HEK293 (cell line): ENCODE measurements around the gene SETD5.

Experiments
- CTCF ChIA-PET: fragments of 350-600 bp; formaldehyde crosslinking; extraction: SDS; loops from one replicate; lab custom pipeline; 2021; ENCODE audit warnings: antibody characterized with exemption; lab: Yijun Ruan, JAX
- POLR2A ChIA-PET: fragments of 300-600 bp; formaldehyde crosslinking; extraction: SDS; loops from one replicate; lab custom pipeline; 2020; ENCODE audit warnings: antibody characterized with exemption, inconsistent platforms; lab: Yijun Ruan, JAX
- H3K27ac ChIP-seq: fragments of 200-500 bp; sonication (Bioruptor generic); 2 replicates; pipeline ENCODE4 v1.5.1; 2014; ENCODE audit warnings: low read depth, low read length, control low read depth, inconsistent platforms; ENCODE audit errors: extremely low read depth
- H3K36me3 ChIP-seq, 2 experiments: fragments of 200-500 bp in 1 of 2; sonication (Bioruptor generic) in 1 of 2; 1 replicate in 1 of 2; 2 replicates in 1 of 2; pipeline ENCODE4 v1.5.1; 2014 to 2017; ENCODE audit warnings: inconsistent platforms in 2 of 2, low read length in 2 of 2; ENCODE audit not compliant: control insufficient read depth in 2 of 2, insufficient read depth in 1 of 2
- H3K4me1 ChIP-seq: fragments of 200-500 bp; sonication (Bioruptor generic); 2 replicates; pipeline ENCODE4 v1.5.1; 2014; ENCODE audit warnings: mild to moderate bottlenecking, low read length, inconsistent platforms; ENCODE audit not compliant: control insufficient read depth, insufficient read depth
- H3K4me3 ChIP-seq: 2 replicates; pipeline ENCODE4 v1.5.1; 2011; ENCODE audit warnings: low read depth, mild to moderate bottlenecking, control low read depth, low read length, moderate library complexity
- H3K9me3 ChIP-seq: fragments of 200-500 bp; sonication (Bioruptor generic); 2 replicates; pipeline ENCODE4 v1.5.1; 2014; ENCODE audit warnings: low read depth, low read length, inconsistent platforms; ENCODE audit not compliant: control insufficient read depth, insufficient read depth
- IKZF3 ChIP-seq: fragments of 450-650 bp; IDR thresholded peaks from 2 replicates; pipeline ENCODE4 v1.5.0; 2018; ENCODE audit warnings: missing biosample characterization, mild to moderate bottlenecking, missing genetic modification characterization, moderate library complexity
- KLF1 ChIP-seq: fragments of 450-650 bp; formaldehyde crosslinking; IDR thresholded peaks from 2 replicates; pipeline ENCODE4 v1.5.1; 2016; ENCODE audit warnings: missing biosample characterization, missing genetic modification characterization
- SALL2 ChIP-seq: fragments of 450-650 bp; formaldehyde crosslinking; IDR thresholded peaks from 2 replicates; pipeline ENCODE4 v1.5.0; 2017; ENCODE audit warnings: missing biosample characterization, mild to moderate bottlenecking, missing genetic modification characterization, borderline replicate concordance
- TCF7L2 ChIP-seq: IDR thresholded peaks from 2 replicates; pipeline ENCODE4 v1.6.1; 2011; ENCODE audit warnings: low read depth, mild to moderate bottlenecking, inconsistent platforms, low read length, moderate library complexity, borderline replicate concordance
- ZBTB8A ChIP-seq: fragments of 450-650 bp; formaldehyde crosslinking; IDR thresholded peaks from 2 replicates; pipeline ENCODE4 v1.5.1; 2016; ENCODE audit warnings: missing biosample characterization, missing genetic modification characterization
- ZNF112 ChIP-seq: fragments of 450-650 bp; formaldehyde crosslinking; IDR thresholded peaks from 2 replicates; pipeline ENCODE4 v1.5.0; 2017; ENCODE audit warnings: missing biosample characterization, missing genetic modification characterization
- ZNF133 ChIP-seq: fragments of 450-650 bp; formaldehyde crosslinking; IDR thresholded peaks from 2 replicates; pipeline ENCODE4 v1.5.1; 2016; ENCODE audit warnings: missing biosample characterization, missing genetic modification characterization
- ZNF155 ChIP-seq: fragments of 450-650 bp; formaldehyde crosslinking; IDR thresholded peaks from 2 replicates; pipeline ENCODE4 v1.5.1; 2016; ENCODE audit warnings: missing biosample characterization, missing genetic modification characterization
- ZNF184 ChIP-seq: fragments of 450-650 bp; IDR thresholded peaks from 2 replicates; pipeline ENCODE4 v1.5.1; 2018; ENCODE audit warnings: missing biosample characterization, mild to moderate bottlenecking, missing genetic modification characterization
- ZNF239 ChIP-seq: fragments of 450-650 bp; formaldehyde crosslinking; IDR thresholded peaks from 2 replicates; pipeline ENCODE4 v1.5.1; 2016; ENCODE audit warnings: missing biosample characterization, missing genetic modification characterization
- ZNF266 ChIP-seq: fragments of 450-650 bp; formaldehyde crosslinking; IDR thresholded peaks from 2 replicates; pipeline ENCODE4 v1.5.1; 2016; ENCODE audit warnings: missing biosample characterization, missing genetic modification characterization, low read depth
- ZNF366 ChIP-seq: fragments of 450-650 bp; formaldehyde crosslinking; conservative IDR thresholded peaks from 2 replicates; pipeline ENCODE4 v1.5.1; 2016; ENCODE audit warnings: missing biosample characterization, missing genetic modification characterization
- ZNF391 ChIP-seq: fragments of 450-650 bp; formaldehyde crosslinking; IDR thresholded peaks from 2 replicates; pipeline ENCODE4 v1.5.1; 2016; ENCODE audit warnings: low read depth, missing biosample characterization, missing genetic modification characterization, borderline replicate concordance
- ZNF514 ChIP-seq: fragments of 450-650 bp; formaldehyde crosslinking; IDR thresholded peaks from 2 replicates; pipeline ENCODE4 v1.5.1; 2016; ENCODE audit warnings: missing biosample characterization, missing genetic modification characterization
- ZNF670 ChIP-seq: fragments of 450-650 bp; formaldehyde crosslinking; IDR thresholded peaks from 2 replicates; pipeline ENCODE4 v1.5.1; 2016; ENCODE audit warnings: missing biosample characterization, missing genetic modification characterization, low read depth
- ZNF707 ChIP-seq: fragments of 450-650 bp; formaldehyde crosslinking; IDR thresholded peaks from 2 replicates; pipeline ENCODE4 v1.5.1; 2016; ENCODE audit warnings: missing biosample characterization, missing genetic modification characterization
- ZSCAN16 ChIP-seq: fragments of 450-650 bp; formaldehyde crosslinking; IDR thresholded peaks from 2 replicates; pipeline ENCODE4 v1.5.1; 2016; ENCODE audit warnings: missing biosample characterization, missing genetic modification characterization
- TF ChIP-seq, protein P1 (sequence below): fragments of 450-650 bp; formaldehyde crosslinking; IDR thresholded peaks from 2 replicates; pipeline ENCODE4 v1.5.1; 2016; ENCODE audit warnings: missing biosample characterization, missing genetic modification characterization, borderline replicate concordance
- TF ChIP-seq, protein P2 (sequence below): fragments of 450-650 bp; formaldehyde crosslinking; IDR thresholded peaks from 2 replicates; pipeline ENCODE4 v1.5.1; 2016; ENCODE audit warnings: missing biosample characterization, missing genetic modification characterization
- TF ChIP-seq, protein P3 (sequence below): fragments of 450-650 bp; formaldehyde crosslinking; IDR thresholded peaks from 2 replicates; pipeline ENCODE4 v1.5.1; 2017; ENCODE audit warnings: missing biosample characterization, missing genetic modification characterization

The SETD5 gene

DNA sequence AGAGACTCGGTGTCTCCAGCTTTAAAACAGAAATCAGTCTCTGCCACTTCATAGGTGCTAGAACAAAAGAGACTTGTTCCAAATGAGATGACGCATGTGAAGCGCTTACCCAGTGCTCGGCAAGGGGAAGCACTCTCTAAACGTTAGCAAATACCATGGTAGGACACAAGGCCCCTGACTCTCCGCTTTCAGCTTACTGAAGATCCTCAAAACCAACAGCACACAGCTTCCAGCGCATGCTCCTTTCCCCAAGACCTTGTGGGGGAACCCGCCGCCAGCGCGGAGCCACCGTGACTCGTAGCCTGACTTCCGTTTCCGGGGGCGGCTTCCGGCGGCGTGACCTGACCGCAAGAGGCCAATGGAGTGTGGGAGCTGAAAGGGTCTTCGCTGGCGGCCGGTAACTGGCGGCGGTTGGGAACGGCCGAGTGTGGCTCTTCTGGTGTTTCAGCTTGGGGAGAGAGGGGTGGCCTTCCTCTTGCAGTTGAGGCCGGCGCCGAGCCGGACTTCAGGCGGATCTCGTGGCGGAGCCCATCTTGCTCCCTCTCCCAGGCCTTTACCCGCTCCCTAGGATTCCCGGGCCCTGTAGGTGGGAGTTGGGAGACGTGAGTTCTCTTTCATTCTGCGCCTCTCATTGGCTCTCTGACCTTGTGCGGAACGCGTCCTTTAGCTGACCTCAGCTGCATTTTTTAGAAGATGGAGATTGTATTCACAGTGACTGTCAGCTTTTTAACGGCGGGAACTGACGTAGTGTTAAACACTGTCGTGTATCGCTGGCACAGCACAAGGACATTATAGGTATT, 34.5 kb upstream of the SETD5 start, which contains the start of gene THUMPD3 (continued):
- TF ChIP-seq IKZF3 (tag by site-specific recombination): peak; percentile 95
- no peak for TF ChIP-seq TCF7L2
- TF ChIP-seq ZNF239 (tag by site-specific recombination): no peak
- TF ChIP-seq, protein P1, sequence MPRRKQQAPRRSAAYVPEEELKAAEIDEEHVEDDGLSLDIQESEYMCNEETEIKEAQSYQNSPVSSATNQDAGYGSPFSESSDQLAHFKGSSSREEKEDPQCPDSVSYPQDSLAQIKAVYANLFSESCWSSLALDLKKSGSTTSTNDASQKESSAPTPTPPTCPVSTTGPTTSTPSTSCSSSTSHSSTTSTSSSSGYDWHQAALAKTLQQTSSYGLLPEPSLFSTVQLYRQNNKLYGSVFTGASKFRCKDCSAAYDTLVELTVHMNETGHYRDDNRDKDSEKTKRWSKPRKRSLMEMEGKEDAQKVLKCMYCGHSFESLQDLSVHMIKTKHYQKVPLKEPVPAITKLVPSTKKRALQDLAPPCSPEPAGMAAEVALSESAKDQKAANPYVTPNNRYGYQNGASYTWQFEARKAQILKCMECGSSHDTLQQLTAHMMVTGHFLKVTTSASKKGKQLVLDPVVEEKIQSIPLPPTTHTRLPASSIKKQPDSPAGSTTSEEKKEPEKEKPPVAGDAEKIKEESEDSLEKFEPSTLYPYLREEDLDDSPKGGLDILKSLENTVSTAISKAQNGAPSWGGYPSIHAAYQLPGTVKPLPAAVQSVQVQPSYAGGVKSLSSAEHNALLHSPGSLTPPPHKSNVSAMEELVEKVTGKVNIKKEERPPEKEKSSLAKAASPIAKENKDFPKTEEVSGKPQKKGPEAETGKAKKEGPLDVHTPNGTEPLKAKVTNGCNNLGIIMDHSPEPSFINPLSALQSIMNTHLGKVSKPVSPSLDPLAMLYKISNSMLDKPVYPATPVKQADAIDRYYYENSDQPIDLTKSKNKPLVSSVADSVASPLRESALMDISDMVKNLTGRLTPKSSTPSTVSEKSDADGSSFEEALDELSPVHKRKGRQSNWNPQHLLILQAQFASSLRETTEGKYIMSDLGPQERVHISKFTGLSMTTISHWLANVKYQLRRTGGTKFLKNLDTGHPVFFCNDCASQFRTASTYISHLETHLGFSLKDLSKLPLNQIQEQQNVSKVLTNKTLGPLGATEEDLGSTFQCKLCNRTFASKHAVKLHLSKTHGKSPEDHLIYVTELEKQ (tag by site-specific recombination): no peak
- TF ChIP-seq ZNF112 (tag by site-specific recombination): no peak
- TF ChIP-seq ZNF133: no peak
- TF ChIP-seq ZBTB8A: no peak; the same call in 1 of the 2 replicates
- TF ChIP-seq ZNF514 (tag by site-specific recombination): no peak
- TF ChIP-seq, protein P2, sequence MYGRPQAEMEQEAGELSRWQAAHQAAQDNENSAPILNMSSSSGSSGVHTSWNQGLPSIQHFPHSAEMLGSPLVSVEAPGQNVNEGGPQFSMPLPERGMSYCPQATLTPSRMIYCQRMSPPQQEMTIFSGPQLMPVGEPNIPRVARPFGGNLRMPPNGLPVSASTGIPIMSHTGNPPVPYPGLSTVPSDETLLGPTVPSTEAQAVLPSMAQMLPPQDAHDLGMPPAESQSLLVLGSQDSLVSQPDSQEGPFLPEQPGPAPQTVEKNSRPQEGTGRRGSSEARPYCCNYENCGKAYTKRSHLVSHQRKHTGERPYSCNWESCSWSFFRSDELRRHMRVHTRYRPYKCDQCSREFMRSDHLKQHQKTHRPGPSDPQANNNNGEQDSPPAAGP (tag by site-specific recombination): peak; percentile 81
- no peak for TF ChIP-seq ZNF670 (tag by site-specific recombination)
- TF ChIP-seq SALL2 (tag by site-specific recombination): no peak
- TF ChIP-seq ZNF266: no peak
- TF ChIP-seq ZNF366 (tag by site-specific recombination): peak; percentile 39; the same call in 1 of the 2 replicates

DNA sequence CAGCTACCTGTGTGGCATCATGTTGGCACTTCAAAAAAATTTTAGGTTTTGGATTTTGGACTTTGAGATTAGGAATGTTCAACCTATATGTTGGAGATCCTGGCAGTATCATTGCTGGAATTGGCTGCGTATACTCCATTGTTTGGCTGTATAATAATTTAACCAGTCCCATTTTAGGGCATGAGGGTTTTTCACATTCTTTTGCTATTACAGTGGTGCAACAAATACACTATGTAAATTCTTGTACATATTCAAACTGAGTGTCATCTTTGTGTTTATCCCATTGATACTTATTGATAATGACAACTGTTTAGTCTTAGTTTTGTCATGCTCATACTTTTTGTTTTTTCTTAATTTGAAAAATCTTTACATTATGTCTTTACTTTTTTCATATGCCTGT, 27.9 kb upstream of the SETD5 start:
- Histone ChIP-seq H3K4me3 (no peak overlapping the region), H3K36me3 (peaks cover 86 to 93% of the 10 kb centered on the region in 2 experiments), H3K27ac (no peak overlapping the region), H3K4me1 (no peaks in the 10 kb centered on the region), H3K9me3 (no peaks in the 10 kb centered on the region)
- TF ChIP-seq ZNF184 (no peak), ZNF155 (tag by site-specific recombination) (no peak), ZNF391 (no peak), ZNF707 (no peak), ZSCAN16 (tag by site-specific recombination) (no peak), KLF1 (tag by site-specific recombination) (no peak)
- TF ChIP-seq, protein P3, sequence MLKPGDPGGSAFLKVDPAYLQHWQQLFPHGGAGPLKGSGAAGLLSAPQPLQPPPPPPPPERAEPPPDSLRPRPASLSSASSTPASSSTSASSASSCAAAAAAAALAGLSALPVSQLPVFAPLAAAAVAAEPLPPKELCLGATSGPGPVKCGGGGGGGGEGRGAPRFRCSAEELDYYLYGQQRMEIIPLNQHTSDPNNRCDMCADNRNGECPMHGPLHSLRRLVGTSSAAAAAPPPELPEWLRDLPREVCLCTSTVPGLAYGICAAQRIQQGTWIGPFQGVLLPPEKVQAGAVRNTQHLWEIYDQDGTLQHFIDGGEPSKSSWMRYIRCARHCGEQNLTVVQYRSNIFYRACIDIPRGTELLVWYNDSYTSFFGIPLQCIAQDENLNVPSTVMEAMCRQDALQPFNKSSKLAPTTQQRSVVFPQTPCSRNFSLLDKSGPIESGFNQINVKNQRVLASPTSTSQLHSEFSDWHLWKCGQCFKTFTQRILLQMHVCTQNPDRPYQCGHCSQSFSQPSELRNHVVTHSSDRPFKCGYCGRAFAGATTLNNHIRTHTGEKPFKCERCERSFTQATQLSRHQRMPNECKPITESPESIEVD (tag by site-specific recombination): no peak
- POLR2A ChIA-PET: interaction anchor here (1.2 kb wide), 1 partner anchor 14 kb away, joined by 3 read pairs; no protein-coding TSS in a partner anchor
- CTCF ChIA-PET: interaction anchor here (0.7 to 1.0 kb wide), 2 partner anchors 16 to 304 kb away, joined by 3 read pairs; no protein-coding TSS in a partner anchor
